NB4 (cell line): ENCODE measurements around the gene CTNNA3.

Source experiments
- CTCF ChIP-seq: IDR thresholded peaks from one replicate; pipeline ENCODE4 v1.5.1; 2012; ENCODE audit warnings: low read depth, low read length
- MAX ChIP-seq: IDR thresholded peaks from 2 replicates; pipeline ENCODE4 v1.6.1; 2011; ENCODE audit warnings: low read depth, low read length
- MYC ChIP-seq: IDR thresholded peaks from 2 replicates; pipeline ENCODE4 v1.6.1; 2011; ENCODE audit warnings: low read depth, low read length
- POLR2A ChIP-seq: IDR thresholded peaks from 2 replicates; pipeline ENCODE4 v1.6.1; 2011; ENCODE audit warnings: mild to moderate bottlenecking; ENCODE audit not compliant: insufficient read length; ENCODE audit errors: extremely low read depth

GRCh38 chr10:67277402-67277801, 418.6 kb downstream of the CTNNA3 start:
- TF ChIP-seq CTCF (no peak), POLR2A (no peak), MAX (no peak), MYC (no peak)
